ENCODE measurements around the gene FUT3.

DNA sequence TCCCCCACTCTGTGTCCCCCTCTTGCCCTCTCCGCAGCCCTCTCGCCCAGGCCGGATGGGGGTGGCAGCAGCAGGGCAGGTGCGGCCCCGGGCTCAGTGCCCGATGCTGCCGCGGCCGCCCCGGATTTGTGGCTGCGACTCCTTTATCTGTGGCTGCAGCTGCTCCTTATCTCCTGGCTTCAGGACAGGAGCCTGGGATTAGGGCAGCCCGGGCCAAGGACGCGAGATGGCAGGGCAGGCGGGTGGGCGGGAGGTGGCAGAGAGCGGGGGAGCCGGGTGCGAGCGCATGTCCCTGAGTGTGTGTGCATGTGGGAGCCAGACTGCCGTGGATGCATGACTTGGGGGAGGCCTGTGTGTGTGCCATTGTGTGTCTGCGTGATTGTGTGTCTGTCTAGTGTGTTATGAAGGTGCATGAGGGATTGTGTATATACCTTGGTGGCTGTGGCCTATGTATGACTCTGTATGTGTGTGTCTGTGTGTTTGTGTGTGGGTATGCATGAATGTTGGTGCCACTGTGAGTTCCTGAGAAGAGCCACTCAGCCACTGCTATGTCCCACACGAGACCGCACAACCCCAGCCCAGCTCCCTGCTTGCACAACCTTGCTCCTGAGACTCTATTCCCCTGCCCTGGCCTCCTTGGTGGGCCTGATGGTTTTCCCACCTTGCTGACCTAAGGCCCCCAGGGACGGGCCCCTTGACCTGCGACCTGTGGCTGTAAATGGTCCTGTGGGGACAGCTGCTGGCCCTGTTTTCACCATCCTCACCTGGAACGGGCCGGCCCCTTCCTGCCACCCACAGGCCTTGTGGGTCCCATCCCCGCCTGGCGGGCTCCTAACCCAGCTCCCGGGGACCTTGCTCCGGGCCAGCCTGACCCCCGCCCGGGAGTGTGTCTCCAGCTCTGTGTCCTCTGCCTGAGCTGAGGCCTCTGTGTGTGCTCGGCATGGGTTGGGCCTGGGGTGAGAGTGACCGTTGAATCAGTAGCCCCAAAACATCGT, 51.7 kb downstream of the FUT3 start:
- TF ChIP-seq CEBPB (tag; IDR thresholded peaks at IDR 0.05) (peak; percentile 56), ZNF274 (IDR thresholded peaks at IDR 0.05; ENCODE audit: borderline replicate concordance, low read depth, low read length) (peak; percentile 67; the same call in 1 of the 2 replicates), PYGO2 (tag; IDR thresholded peaks at IDR 0.05) (no peak), ESRRA (IDR thresholded peaks at IDR 0.05; ENCODE audit: borderline replicate concordance, low read depth) (peak; percentile 95), FOXJ3 (CRISPR knock-in tag; IDR thresholded peaks at IDR 0.05) (no peak), JUND (IDR thresholded peaks at IDR 0.05; ENCODE audit: borderline replicate concordance, low read depth, low read length) (peak; percentile 54; the same call in 1 of the 2 replicates), JUND (tag; IDR thresholded peaks at IDR 0.05; ENCODE audit: borderline replicate concordance, low read depth, low read length) (no peak; the same call in 2 of the 3 replicates), POLR2A (conservative IDR thresholded peaks at IDR 0.05) (no peak), POLR2AphosphoS5 (IDR thresholded peaks at IDR 0.05; ENCODE audit: control insufficient read depth, insufficient read depth, low read depth, low read length) (peak; percentile 97)
- TF ChIP-seq, protein P1, sequence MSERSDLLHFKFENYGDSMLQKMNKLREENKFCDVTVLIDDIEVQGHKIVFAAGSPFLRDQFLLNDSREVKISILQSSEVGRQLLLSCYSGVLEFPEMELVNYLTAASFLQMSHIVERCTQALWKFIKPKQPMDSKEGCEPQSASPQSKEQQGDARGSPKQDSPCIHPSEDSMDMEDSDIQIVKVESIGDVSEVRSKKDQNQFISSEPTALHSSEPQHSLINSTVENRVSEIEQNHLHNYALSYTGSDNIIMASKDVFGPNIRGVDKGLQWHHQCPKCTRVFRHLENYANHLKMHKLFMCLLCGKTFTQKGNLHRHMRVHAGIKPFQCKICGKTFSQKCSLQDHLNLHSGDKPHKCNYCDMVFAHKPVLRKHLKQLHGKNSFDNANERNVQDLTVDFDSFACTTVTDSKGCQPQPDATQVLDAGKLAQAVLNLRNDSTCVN (CRISPR knock-in tag; IDR thresholded peaks at IDR 0.05) = peak; percentile 9; the same call in 1 of the 2 replicates

Measured in K562 (cell line).